Epithelial cell of umbilical artery (primary cell): ENCODE measurements around the gene SMIM7. TPM values are rescaled to one million over a fixed set of nuclear protein-coding genes. Genes with fewer than 3 reads are reported as not detected.

Experiments
- total RNA-seq: library from RNA; depleted of rRNA; stranded (reverse); fragments of >200 nt; gene quantifications from 2 replicates; pipeline ENCODE4 v1.2.3, GENCODE V29; 2014

Gene SMIM7
- total RNA-seq, result 52.6 and 102 TPM in 2 replicates

DNA sequence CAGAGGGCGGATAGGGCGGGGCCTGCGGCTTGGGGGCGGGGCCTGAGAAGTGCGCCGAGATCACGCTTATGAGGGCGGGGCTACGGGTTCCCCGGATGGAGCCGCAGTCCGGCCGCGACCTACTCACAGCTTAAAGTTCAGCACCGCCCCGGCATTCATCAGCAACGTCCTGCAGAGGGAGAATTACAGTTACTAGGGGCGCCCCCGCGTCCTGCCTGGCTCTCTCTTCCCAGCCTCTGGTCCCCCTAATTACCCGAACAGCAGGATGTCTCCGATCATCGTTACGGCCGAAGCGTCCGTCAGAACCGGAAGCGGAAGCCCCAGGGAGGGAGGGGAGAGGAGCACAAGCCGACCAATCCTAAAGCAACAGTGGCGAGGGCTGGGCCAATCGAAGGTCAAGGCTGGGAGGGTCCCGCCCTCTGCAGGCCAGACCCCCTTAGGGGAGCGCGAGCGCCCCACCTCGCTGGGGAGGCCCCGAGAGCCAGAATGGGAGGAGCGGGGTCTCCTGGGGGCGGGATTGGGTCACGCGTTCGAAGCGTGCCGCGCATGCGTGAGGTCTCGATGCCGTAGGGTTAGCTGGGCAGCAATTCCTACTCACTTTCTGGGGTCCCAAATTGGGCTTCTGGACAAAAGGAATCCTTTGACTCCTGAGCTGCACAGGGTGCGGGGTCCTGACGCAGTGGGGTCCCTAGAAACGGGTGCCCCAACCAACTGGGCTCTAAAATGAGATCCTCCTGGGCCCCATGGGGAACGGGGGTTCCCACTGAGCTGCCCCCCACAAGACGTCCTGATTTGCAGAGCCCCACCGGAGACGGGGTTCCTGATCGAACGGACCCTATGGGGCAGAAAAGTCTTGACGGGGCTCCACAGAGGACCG is at the start of gene SMIM7:
SMIM7 (minus strand) TSS at position 313 of the 877 bp plus-strand sequence; CDS start at position 279, 34 bp downstream.

GRCh38 chr19:16660763-16661479 is 977 bp upstream of the SMIM7 start, which contains the start of gene TMEM38A:
TSS of gene TMEM38A (plus strand) at chr19:16661139. CDS start at chr19:16661218, 79 bp downstream.

DNA sequence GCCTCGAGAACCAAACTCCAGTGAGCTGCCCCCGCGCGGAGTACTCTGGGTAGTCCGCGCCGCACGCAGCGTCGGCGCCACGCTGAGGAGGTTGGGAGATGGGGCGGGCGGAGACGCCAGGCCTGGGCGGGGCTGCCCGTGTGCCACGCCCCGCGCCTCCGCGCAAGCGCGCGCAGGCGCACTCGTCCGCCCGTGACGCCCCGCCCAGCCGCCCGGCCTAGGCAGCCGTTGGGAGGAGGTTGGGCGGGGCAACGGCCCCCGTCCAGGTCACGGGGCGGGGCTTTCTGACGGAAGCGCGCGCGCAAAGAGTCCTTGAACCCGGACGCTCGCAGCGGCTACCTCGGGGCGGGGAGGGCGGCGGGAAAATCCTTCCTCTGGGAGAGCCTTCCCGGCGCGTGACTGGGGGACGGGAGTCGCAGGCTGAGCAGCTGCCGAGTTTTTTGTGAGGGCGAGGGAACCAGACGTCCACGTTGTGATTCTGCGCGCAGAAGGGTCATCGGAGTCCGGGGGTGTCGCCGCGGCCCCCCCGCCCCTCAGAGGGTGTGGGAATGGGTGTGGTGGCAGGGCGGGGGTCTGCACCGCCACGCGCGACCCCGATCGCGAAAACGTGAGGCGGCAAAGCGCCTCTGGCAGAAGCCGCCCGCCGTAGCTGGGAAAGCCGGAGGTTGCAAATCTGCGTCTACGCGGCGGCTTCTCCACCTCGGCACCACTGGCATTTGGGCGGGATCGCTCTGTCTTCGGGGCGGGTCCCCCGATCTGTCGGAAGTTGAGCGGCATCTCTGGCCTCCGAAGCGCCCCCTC is 31.6 kb downstream of the SMIM7 start, which contains the start of gene MED26:
MED26 (minus strand) TSS at position 22 of the 801 bp plus-strand sequence. CDS start 261 bp downstream, outside the sequence.

Other genes starting within 250 kb of the SMIM7 start
- gene EPS15L1, start 188.2 kb downstream of the SMIM7 start, total RNA-seq, result 6.5 and 11.2 TPM in 2 replicates
- not detected in 2 replicates for gene CALR3, start 164.0 kb downstream of the SMIM7 start, total RNA-seq
- gene C19orf44, start 163.8 kb downstream of the SMIM7 start, total RNA-seq, result 2.6 and 2.9 TPM in 2 replicates
- 2.0 and 3.6 TPM in 2 replicates for gene CHERP, start 117.7 kb downstream of the SMIM7 start, total RNA-seq
- gene SLC35E1, start 87.7 kb downstream of the SMIM7 start, total RNA-seq, result 12.6 and 14.9 TPM in 2 replicates
- 2.6 and 3.0 TPM in 2 replicates for gene MED26, start 31.9 kb downstream of the SMIM7 start, total RNA-seq
- 2.6 and 2.9 TPM in 2 replicates for gene TMEM38A, start 995 bp upstream of the SMIM7 start, total RNA-seq
- gene NWD1, start 59.7 kb upstream of the SMIM7 start, total RNA-seq, result not detected in 2 replicates
- gene SIN3B, start 169.3 kb upstream of the SMIM7 start, total RNA-seq, result 23.1 and 29.6 TPM in 2 replicates
- gene F2RL3, start 228.9 kb upstream of the SMIM7 start, total RNA-seq, result 1.1 and 2.3 TPM in 2 replicates